ENCODE measurements around the gene PLEKHH3. TPM values are rescaled to one million over a fixed set of nuclear protein-coding genes. Genes with fewer than 3 reads are reported as not detected.
A peak's percentile ranks its signal among the peaks of the same experiment; 100 is the strongest.

The PLEKHH3 gene
- total RNA-seq, 1 experiment from 2014 or later: 11.9 TPM

DNA sequence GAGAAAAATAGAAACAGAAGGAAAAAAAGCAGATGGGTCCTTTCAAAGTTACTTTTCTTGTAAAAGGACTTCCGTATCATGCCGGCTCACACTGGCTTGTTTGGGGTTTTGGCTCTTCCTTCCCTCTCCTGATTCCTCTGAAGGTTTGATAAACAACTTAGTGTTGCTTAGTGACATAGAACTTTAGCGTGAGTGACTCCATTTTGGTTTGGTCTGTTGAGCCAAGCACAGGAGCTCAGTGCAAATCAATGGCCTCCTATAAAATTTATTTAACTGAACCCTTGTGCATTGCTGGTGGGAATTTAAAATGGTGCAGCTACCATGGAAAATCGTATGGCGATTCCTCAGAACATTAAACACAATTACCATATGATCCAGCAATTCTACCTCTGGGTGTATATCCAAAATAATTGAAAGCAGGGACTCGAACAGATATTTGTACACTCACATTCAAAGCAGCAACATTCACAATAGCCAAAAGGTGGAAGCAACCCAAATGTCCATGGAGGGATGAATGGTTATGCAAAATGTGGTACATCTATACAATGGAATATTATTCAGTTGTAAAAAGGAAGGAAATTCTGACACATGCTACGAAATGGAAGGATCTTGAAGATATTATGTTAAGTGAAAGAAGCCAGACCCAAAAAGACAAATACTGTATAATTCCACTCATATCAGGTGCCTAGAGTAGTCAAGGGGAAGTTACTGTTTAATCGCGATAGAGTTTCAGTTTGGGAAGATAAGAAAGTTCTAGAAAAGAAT is 18.8 kb downstream of the PLEKHH3 start:
- TF ChIP-seq EZH2 (IDR thresholded peaks at IDR 0.05; ENCODE audit: borderline replicate concordance, low read depth, low read length, poor library complexity, severe bottlenecking): no peak
- TF ChIP-seq, protein P1, sequence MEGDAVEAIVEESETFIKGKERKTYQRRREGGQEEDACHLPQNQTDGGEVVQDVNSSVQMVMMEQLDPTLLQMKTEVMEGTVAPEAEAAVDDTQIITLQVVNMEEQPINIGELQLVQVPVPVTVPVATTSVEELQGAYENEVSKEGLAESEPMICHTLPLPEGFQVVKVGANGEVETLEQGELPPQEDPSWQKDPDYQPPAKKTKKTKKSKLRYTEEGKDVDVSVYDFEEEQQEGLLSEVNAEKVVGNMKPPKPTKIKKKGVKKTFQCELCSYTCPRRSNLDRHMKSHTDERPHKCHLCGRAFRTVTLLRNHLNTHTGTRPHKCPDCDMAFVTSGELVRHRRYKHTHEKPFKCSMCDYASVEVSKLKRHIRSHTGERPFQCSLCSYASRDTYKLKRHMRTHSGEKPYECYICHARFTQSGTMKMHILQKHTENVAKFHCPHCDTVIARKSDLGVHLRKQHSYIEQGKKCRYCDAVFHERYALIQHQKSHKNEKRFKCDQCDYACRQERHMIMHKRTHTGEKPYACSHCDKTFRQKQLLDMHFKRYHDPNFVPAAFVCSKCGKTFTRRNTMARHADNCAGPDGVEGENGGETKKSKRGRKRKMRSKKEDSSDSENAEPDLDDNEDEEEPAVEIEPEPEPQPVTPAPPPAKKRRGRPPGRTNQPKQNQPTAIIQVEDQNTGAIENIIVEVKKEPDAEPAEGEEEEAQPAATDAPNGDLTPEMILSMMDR (conservative IDR thresholded peaks at IDR 0.05; ENCODE audit: low read depth, low read length): no peak
- intact Hi-C loops (cut with micrococcal nuclease; ENCODE audit: unreplicated experiment): no loop called here
- Histone ChIP-seq H3K4me1 (ENCODE audit: insufficient read depth, low read length, poor library complexity, severe bottlenecking) (peaks cover 4% of the 10 kb centered on the region), H3K27me3 (replicated peaks; ENCODE audit: insufficient read depth, low read depth, low read length, poor library complexity) (no peaks in the 10 kb centered on the region), H3K27ac (ENCODE audit: low read depth, low read length, poor library complexity, severe bottlenecking) (no peak overlapping the region), H3K9me3 (ENCODE audit: low read depth, low read length, poor library complexity, severe bottlenecking) (no peaks in the 10 kb centered on the region), H3K4me3 (ENCODE audit: low read depth, low read length, poor library complexity, severe bottlenecking) (no peak overlapping the region), H3K36me3 (ENCODE audit: insufficient read depth, low read length, poor library complexity, severe bottlenecking) (no peaks in the 10 kb centered on the region)
- POLR2A ChIA-PET (ENCODE audit: low non-redundant PET): no interaction called here
- no peak for DNase-seq (ENCODE audit: low spot score)
- BruUV-seq (replicated peaks): no TSS peak
- CTCF ChIA-PET: interaction anchor here (1.1 kb wide), 1 partner anchor 80 kb away, joined by 3 read pairs; no protein-coding TSS in a partner anchor

DNA sequence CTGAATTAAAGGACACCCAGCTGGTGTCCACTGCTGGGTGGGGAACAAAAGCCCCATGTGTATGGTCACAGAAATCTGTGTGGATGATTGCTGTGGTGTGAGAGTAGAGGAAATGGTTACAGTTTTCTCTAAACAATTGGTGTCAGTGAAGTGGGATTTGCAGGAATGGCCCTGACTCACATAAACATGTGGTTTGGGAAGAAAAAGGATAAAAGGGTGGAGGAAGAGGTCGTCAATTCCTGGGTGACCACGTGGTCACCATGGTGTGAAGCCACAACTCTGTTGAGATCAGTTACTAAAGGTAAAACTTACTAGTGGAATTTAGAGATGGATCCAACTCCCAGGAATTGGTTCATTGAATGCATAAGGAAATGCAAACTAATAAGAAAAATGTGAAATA is 21.3 kb downstream of the PLEKHH3 start:
- no TSS peak for BruUV-seq (replicated peaks)
- intact Hi-C loops (cut with micrococcal nuclease; ENCODE audit: unreplicated experiment): no loop called here
- Histone ChIP-seq H3K27ac (ENCODE audit: low read depth, low read length, poor library complexity, severe bottlenecking) (no peak overlapping the region), H3K4me3 (ENCODE audit: low read depth, low read length, poor library complexity, severe bottlenecking) (no peak overlapping the region), H3K27me3 (replicated peaks; ENCODE audit: insufficient read depth, low read depth, low read length, poor library complexity) (no peaks in the 10 kb centered on the region), H3K36me3 (ENCODE audit: insufficient read depth, low read length, poor library complexity, severe bottlenecking) (no peaks in the 10 kb centered on the region), H3K9me3 (ENCODE audit: low read depth, low read length, poor library complexity, severe bottlenecking) (no peaks in the 10 kb centered on the region), H3K4me1 (ENCODE audit: insufficient read depth, low read length, poor library complexity, severe bottlenecking) (peaks cover 4% of the 10 kb centered on the region)
- TF ChIP-seq, protein P1 (conservative IDR thresholded peaks at IDR 0.05; ENCODE audit: low read depth, low read length): no peak
- no peak for TF ChIP-seq EZH2 (IDR thresholded peaks at IDR 0.05; ENCODE audit: borderline replicate concordance, low read depth, low read length, poor library complexity, severe bottlenecking)
- ChIA-PET CTCF (no interaction called here), POLR2A (ENCODE audit: low non-redundant PET) (no interaction called here)
- DNase-seq (ENCODE audit: low spot score): no peak

DNA sequence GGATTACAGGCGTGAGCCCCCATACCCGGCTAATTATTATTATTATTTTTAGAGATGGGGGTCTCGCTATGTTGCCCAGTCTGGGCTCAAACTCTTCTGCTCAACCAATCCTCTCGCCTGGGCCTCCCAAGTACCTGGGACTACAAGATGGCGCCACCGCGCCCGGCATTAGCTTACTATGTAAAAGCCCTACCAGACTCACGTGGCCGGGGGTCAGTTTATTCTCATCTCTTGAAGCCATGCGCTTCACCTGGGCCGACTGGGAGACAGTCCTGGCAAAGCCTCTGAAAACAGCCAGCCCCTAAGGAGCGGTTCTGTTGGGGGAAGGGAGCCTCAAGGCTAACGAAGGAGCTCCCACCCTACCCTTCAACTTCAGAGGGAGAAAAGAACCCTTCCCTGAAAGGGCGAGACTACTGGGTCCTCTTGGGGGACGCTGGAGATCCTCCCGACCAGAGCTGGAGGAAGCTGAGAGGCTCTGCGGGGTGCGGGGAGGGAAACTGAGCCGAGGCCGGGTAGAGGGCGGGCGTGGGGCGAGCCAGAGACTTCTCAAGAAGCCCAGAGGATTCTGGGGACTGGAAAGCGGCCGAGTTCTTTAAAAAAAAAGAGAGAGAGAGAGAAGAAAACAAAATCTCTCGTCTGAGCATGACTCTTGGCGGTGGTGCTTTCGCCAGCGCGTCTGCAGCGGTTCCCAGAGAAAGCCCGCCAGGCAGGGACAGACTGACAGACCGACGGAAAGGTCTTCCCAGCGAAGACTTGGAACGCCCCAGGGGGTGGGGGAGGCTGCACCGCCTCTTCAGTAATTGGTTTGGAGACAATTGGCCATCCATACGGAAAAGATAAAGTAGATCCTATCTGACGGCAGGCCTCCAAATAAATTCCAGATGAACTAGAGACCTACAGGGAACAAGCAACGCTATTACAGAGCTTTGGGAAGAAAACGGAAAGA is 23.3 kb downstream of the PLEKHH3 start:
- no TSS peak for BruUV-seq (replicated peaks)
- TF ChIP-seq, protein P1 (conservative IDR thresholded peaks at IDR 0.05; ENCODE audit: low read depth, low read length): no peak
- no peak for TF ChIP-seq EZH2 (IDR thresholded peaks at IDR 0.05; ENCODE audit: borderline replicate concordance, low read depth, low read length, poor library complexity, severe bottlenecking)
- Histone ChIP-seq H3K27ac (ENCODE audit: low read depth, low read length, poor library complexity, severe bottlenecking) (no peak overlapping the region), H3K27me3 (replicated peaks; ENCODE audit: insufficient read depth, low read depth, low read length, poor library complexity) (no peaks in the 10 kb centered on the region), H3K36me3 (ENCODE audit: insufficient read depth, low read length, poor library complexity, severe bottlenecking) (no peaks in the 10 kb centered on the region), H3K4me1 (ENCODE audit: insufficient read depth, low read length, poor library complexity, severe bottlenecking) (no peaks in the 10 kb centered on the region), H3K9me3 (ENCODE audit: low read depth, low read length, poor library complexity, severe bottlenecking) (no peaks in the 10 kb centered on the region), H3K4me3 (ENCODE audit: low read depth, low read length, poor library complexity, severe bottlenecking) (peak overlapping the region; percentile 10)
- POLR2A ChIA-PET (ENCODE audit: low non-redundant PET): no interaction called here
- peak; percentile 31 for DNase-seq (ENCODE audit: low spot score)
- CTCF ChIA-PET: no interaction called here
- intact Hi-C loops (cut with micrococcal nuclease; ENCODE audit: unreplicated experiment): no loop called here

Data from A673 (cell line).